GM18498 (cell line): ENCODE data around the gene AGK.
"Not testable (repeated sequence)": the region's sequence is repeated elsewhere in the genome, so short reads cannot be mapped to it uniquely, and the experiment has no call there.

Experiments used
- ATAC-seq: cut with Tn5 transposase; IDR thresholded peaks from one replicate; pipeline ENCODE4 v1.9.1; 2021; ENCODE audit warnings: mild to moderate bottlenecking, moderate library complexity; ENCODE audit not compliant: unreplicated experiment

Gene AGK

DNA sequence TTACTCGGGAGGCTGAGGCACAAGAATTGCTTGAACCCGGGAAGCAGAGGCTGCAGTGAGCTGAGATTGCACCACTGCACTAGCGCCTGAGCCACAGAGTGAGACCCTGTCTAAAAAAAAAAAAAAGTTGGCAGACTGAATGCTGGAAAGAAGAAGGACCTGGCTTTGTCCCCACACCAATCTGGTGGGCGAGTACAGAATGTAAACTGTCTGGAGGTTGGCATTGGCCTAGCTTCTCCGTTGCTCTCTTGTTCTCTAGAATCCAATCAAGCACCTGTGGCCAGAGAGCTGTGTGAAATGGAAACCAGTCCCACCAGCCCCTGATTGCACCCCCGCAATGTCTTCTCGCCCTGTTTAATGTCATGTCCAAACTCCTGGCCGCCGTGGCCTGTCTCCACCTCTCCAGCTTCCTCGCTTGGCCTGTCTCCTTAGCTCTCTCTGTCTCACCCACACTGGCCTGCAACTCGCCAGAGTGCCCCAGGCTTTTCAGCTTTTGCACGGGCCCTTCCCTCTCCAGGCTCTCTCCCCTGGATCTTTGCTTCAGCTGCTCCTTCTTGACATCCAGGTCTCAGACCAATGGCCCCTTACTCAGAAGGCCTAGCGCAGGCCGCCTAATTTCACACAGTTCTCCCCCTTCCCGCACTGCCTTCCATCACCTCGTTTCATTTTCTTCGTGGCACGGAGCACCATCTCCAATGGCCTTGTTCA lies 670 bp upstream of the AGK start:
- peak; percentile 7 for ATAC-seq

DNA sequence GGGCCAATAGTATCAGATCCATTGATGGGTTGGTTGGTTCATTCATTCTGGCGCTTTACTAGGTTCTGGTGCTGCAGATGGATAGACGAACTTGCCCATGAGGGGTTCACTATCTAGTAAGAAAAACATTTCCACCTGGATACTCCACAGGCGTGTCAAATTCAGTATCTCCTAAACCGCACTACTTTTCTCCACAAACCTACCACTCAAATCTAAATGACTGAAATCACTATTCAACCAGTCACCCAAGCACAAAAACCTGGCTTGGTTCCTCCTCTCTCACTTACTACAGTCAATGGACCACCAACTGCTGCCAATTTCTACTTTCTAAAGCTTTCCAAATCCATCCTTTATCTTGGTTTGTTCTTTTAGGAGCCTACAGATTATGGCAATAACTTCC lies 572 bp downstream of the AGK start:
- ATAC-seq = no peak

- ATAC-seq = no peak
Measured at GRCh38 chr7:141557360-141557759, 6.2 kb downstream of the AGK start.

DNA sequence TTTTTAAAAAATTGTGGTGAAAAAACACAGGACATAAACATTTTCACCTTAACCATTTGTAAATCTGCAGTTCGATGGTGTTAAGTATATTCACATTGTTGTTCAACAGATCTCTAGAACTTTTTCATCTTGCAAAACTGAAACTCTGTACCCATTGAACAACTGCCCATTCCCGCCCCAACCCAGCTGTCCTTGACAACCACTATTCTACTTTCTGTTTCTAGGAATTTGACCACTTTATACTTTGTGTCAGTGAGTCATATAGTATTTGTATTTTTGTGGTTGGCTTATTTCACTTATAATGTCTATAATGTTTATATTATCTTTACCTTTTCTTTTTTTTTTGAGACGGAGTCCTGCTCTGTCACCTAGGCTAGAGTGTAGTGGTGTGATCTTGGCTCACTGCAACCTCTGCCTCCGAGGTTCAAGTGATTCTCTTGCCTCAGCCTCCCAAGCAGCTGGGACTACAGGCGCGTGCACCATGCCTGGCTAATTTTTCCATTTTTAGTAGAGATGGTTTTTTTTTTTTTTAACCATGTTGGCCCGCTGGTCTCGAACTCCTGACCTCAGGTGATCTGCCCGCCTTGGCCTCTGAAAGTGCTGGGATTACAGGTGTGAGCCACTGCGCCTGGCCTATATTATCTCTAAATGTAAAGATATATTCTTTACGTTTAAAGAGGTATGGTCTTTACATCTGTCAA lies 6.8 kb downstream of the AGK start:
- peak; percentile 63 for ATAC-seq

DNA sequence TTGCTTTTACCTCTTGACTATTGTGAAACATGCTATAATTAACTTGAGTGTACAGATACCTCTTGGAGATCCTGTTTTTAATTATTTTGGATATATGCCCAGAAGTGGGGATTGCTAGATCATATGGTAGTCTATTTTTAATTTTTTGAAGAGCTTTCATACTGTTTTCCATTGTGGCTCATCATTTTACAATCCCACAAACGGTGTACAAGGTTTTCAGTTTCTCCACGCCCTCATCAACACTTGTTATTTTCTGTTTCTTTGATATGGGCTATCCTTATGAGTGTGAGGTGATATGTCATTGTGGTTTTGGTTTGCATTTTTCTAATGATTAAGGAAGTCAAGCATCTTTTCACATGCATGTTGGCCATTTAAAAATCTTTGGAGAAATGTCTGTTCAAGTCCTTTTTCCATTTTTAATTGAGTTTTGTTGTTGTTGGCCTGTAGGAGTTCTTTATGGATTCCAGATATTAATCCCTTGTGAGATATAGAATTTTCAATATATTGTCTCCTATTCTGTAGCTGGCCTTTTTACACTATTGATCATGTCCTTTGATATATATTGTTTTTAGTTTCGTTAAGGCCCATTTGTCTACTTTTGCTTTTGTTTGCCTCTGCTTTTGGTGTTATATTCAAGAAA lies 7.5 kb downstream of the AGK start:
- peak; percentile 71 for ATAC-seq

DNA sequence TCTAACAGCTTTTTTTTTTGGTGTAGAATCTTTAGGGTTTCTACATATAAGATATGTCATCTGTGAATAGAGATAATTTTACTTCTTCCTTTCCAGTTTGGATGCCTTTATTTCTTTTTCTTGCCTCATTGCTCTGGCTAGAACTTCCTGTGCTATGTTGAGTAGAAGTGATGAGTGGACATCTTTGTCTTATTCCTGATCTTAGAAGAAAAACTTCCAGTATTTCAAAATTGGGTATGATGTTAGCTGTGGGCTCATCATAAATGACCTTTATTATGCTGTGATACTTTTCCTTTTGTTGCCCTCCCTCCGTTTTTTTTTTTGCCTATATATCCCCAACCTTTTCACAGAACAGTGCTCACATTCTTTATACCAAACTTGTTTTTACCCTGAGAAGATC lies 8.8 kb downstream of the AGK start:
- ATAC-seq = no peak

- no peak for ATAC-seq
Measured at GRCh38 chr7:141562036-141562435, 10.8 kb downstream of the AGK start.

DNA sequence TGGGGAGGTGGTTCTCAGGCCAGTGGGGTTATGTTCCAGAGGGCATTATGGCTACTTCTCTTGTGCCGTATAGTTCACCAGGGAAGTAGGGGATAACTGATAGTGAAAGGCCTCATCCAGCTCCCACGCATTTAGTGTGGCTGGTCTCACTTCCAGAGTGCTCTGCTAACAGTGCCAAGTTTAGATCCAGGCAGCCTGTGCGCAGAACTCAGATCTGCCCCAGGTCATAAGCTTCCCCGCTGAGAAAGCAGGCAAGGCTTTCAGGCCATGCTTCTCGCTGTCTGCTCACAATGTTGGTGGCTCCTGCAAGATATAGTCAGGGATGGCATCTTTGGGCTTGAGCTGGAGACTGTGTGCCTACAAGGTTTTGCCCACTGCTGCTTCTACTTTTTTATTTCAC lies 11.3 kb downstream of the AGK start:
- no peak for ATAC-seq

DNA sequence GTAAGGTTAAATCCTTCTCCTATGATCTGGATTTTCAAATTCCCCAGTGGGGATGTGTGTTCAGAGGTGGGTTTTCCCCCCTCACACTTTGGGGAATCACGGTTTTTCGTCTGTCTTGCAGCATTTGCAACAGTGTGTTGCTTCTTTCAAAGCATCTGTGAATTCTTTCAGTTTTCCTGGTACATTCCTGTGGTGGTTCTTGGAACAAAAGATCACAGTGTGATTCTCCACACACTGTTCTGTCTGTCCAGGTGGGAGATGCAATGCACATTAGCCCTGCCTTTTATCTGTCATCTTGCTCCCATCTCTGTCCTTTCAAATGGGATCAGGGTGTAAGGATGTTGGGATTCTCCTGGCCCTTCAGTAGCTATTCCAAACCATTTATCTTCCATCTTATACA lies 11.8 kb downstream of the AGK start:
- ATAC-seq = no peak

GRCh38 chr7:141563956-141564623 lies 12.9 kb downstream of the AGK start:
- ATAC-seq = peak; percentile 61

DNA sequence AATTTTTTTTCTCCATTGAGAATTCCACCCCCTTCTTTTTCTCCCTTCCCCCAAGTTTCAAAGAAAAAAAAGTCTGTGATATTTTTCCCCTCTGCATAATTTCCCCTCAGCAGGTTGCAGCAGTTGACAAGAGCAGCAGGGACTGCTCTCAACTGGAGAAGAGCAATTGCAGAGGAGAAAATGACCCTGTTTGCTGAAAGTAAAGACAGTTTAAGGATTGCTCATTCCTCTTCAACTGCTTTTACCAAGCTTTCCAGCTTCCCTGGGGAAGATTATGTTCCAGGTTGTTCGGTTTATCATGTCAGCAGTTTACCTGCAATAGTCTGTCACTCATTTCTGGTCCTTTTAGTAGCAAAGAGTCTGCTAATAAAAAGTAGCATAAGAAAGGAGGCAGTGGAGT lies 16.2 kb downstream of the AGK start:
- ATAC-seq = no peak

GRCh38 chr7:141568227-141568626 lies 17.0 kb downstream of the AGK start:
- ATAC-seq = no peak

DNA sequence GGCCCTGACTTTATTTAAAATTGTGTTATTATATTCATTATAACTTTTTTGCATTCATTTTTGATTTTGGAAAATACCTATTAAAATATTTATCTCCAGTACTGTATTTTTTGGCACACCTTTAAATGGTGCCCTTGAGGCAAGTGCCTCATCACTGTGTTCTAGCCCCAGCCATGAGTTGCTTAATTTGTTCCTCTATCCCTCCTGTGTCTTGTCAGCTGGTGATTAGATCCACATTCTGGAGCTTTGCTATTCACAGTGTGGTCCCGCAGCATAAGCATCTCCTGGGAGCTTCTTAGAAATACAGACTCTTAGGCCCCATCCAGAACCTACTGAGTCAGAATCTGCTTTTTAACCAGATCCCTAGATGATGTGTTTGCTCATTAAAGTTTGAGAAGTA lies 19.8 kb downstream of the AGK start:
- no peak for ATAC-seq

- ATAC-seq = no peak
Measured at GRCh38 chr7:141572175-141572574, 21.0 kb downstream of the AGK start.

DNA sequence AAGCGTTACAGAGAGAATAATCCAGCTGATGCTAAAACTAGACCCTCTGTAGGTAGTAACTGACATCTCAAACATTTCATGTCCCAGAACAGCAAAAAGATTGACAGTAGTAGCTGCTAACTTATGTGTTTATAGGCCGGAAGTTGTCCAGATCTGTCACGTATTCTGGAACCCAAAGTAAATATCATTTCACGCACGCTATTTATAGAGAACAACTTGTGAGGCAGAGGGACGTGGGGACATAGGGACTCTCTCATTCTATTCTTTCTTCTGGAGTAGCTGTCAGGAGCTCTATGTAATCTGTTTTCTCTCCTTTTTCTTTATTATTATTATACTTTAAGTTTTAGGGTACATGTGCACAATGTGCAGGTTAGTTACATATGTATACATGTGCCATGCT lies 22.3 kb downstream of the AGK start:
- ATAC-seq = no peak

GRCh38 chr7:141575164-141575563 lies 24.0 kb downstream of the AGK start:
- no peak for ATAC-seq

- no peak for ATAC-seq
Measured at GRCh38 chr7:141575654-141576448, 24.6 kb downstream of the AGK start.

GRCh38 chr7:141577043-141577839 lies 26.0 kb downstream of the AGK start:
- no peak for ATAC-seq

GRCh38 chr7:141579953-141580352 lies 28.7 kb downstream of the AGK start:
- ATAC-seq = not testable (repeated sequence)

GRCh38 chr7:141582063-141582462 lies 30.9 kb downstream of the AGK start:
- not testable (repeated sequence) for ATAC-seq
